Tongue (tissue), 1 donor: ENCODE data around the gene TMX3. TPM values are rescaled to one million over a fixed set of nuclear protein-coding genes. Genes with fewer than 3 reads are reported as not detected.

Experiments used
- total RNA-seq: library from RNA; depleted of rRNA; stranded (reverse); fragments of >200 nt; gene quantifications from one replicate; pipeline ENCODE4 v1.2.3, GENCODE V29; 2014

TMX3 gene
- total RNA-seq, 1 donor from 2014 or later, result 68.8 TPM

Other genes starting within 250 kb of the TMX3 start
- gene CCDC102B, start 83.0 kb upstream of the TMX3 start, total RNA-seq, result 19.6 TPM